KOPT-K1 (cell line): ENCODE data around the gene DDX52.
A peak's percentile ranks its signal among the peaks of the same experiment; 100 is the strongest.
"Not testable (repeated sequence)": the region's sequence is repeated elsewhere in the genome, so short reads cannot be mapped to it uniquely, and the experiment has no call there.

Source experiments
- H3K27ac ChIP-seq: fragments of 200-600 bp; sonication (generic); 2 replicates; pipeline ENCODE4 v1.5.1; 2016; ENCODE audit warnings: antibody characterized with exemption, mild to moderate bottlenecking, low read depth, low read length; ENCODE audit not compliant: poor library complexity, severe bottlenecking
- H3K36me3 ChIP-seq: fragments of 200-600 bp; sonication (generic); 2 replicates; pipeline ENCODE4 v1.5.1; 2017; ENCODE audit warnings: antibody characterized with exemption, mild to moderate bottlenecking, low read length, moderate library complexity; ENCODE audit not compliant: insufficient read depth
- H3K9me3 ChIP-seq: fragments of 200-600 bp; sonication (generic); 2 replicates; pipeline ENCODE4 v1.5.1; 2017; ENCODE audit warnings: antibody characterized with exemption, low read length, mild to moderate bottlenecking; ENCODE audit not compliant: insufficient read depth, poor library complexity, severe bottlenecking

Gene DDX52

DNA sequence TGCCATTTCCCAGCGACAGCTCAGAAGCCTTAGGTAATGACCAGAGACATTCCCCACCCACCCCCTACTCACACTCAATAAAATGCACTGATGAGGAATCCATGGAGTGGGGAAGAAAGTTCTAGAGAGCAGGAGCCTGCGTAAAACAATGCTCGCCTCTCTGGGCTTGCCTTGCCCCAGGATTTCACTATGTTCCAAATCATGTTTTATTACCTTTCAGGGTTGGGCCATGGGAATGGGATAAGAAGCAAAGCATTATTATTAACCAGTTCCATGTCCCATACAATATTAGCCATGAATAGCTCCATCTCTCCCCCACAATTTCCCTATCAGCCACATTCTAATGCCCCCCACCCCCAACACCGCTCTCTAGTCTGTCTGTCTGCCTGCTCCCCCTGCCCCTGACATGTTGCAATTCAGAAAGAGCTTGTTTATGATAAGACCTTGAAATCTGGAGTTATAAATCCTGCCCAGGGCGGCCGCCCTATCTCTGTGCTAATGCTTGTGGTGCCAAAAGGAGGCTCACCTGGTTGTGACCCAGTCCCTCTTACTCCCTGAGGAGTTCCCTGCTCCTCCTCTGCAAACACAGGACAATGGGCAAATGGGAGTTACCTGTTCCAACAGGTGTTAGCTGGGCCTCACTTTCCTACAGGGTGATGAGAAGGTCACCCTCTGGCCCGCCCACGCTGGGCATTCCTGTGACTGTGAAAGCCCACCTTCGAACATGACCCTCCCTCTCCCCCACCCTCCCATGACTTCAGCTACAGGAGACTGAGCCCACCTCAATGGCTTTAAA, 28.0 kb upstream of the DDX52 start:
- Histone ChIP-seq H3K27ac (no peak overlapping the region), H3K36me3 (no peaks in the 10 kb centered on the region), H3K9me3 (no peaks in the 10 kb centered on the region)

DNA sequence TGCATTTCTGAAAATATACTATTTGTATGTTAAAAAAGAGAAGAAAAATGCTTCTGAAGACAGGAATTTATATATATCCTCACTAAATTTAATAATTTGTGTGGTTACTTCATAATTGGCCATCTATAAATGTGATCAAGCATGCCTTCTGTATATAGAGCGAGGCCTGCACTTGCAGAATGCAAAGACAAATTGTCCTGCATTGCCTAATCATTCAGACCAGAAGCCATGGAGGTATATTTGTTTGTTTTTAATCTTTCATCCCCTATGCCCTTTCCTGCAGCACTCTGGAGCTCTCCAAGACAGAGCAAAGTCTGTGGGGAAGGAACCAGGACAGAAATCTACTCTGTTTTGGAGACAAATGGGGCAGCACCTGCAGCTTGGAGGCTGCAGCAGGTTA, 23.8 kb upstream of the DDX52 start:
- H3K36me3 ChIP-seq = no peaks in the 10 kb centered on the region
- H3K27ac ChIP-seq = no peak overlapping the region
- no peaks in the 10 kb centered on the region for H3K9me3 ChIP-seq

DNA sequence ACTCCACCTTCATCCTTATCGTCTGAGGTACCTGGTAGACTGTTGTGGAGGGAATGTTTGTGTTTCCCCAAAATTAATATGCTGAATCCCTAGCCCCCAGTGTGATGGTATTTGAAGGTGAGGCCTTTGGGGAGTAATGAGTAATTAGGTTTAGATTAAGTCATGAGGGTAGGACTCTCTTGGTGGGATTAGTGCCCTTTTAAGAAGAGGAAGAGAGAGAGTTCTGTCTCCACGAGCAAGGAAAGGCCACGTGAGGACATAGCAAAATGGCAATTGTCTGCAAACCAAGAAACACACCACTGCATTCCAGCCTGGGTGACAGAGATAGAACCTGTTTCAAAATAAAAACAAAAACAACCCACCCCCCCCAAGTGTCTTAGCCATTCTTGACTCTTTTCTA, 21.0 kb upstream of the DDX52 start:
- Histone ChIP-seq H3K36me3 (no peaks in the 10 kb centered on the region), H3K9me3 (no peaks in the 10 kb centered on the region)

GRCh38 chr17:37662353-37662752, 19.1 kb upstream of the DDX52 start:
- Histone ChIP-seq H3K36me3 (no peaks in the 10 kb centered on the region), H3K9me3 (no peaks in the 10 kb centered on the region), H3K27ac (no peak overlapping the region)

More for the DNA sequence above, 21.0 kb upstream of the DDX52 start:
- H3K27ac ChIP-seq = no peak overlapping the region

DNA sequence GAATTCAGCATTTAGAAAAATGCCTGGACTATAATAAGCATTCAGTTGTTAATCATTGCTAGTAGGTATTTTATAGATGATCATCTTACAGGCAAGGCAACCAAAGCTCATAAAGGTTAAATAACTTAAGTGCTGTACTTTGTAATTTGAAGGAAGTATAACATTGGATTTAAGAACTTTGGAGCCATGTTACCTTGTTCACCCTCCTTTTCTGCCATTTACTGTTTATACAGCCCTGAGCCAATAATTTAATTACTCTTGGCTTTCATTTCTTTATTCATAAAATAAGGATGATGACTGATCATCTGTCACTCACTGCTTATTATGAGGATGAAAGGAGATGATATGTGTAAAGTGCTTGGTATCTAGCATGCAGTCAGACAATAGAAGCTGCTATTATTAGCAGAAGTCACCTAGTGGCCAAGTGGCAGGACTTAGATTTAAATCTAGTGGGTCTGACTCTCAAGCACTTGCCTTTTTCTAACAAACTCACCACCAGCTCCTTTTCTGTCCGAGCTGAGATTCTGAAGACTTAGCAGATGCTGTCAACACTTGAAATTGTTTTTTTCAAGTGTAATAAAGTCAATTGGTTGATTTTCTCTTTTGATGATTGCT, 18.3 kb upstream of the DDX52 start:
- no peaks in the 10 kb centered on the region for H3K36me3 ChIP-seq
- no peak overlapping the region for H3K27ac ChIP-seq
- H3K9me3 ChIP-seq = no peaks in the 10 kb centered on the region

GRCh38 chr17:37659925-37660324, 16.7 kb upstream of the DDX52 start:
- Histone ChIP-seq H3K36me3 (no peaks in the 10 kb centered on the region), H3K9me3 (no peaks in the 10 kb centered on the region), H3K27ac (no peak overlapping the region)

GRCh38 chr17:37657202-37657601, 14.0 kb upstream of the DDX52 start:
- Histone ChIP-seq H3K36me3 (no peaks in the 10 kb centered on the region), H3K9me3 (no peaks in the 10 kb centered on the region), H3K27ac (no peak overlapping the region)

- no peaks in the 10 kb centered on the region for H3K9me3 ChIP-seq
- H3K36me3 ChIP-seq = no peaks in the 10 kb centered on the region
- no peak overlapping the region for H3K27ac ChIP-seq
Measured at GRCh38 chr17:37651849-37652248, 8.6 kb upstream of the DDX52 start.

DNA sequence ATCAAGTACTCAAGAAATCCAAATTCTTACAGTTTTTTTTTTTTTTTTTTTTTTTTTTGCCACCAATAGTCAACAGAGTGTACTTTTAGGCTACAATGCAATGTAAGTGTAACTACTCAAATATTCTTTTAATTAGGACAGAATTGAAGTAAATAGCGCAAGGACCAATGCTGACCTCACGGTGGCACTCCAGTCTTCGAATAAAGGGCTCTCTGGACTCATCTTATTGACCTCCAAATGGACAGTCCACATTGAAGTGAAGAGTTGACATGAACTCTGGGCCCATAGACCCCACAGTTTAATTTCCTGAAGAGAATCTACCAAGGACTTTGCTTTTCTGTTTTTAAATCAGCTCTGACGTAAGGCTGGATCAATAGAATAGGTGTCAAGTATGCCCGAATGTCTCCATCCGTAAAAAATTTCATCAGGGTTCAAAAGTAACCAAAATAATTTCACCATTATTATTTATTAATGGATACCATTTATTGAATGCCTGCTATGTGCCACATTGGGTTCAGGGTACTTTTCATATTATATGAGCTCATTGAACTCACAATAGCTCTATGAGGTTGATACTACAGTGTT, 7.3 kb upstream of the DDX52 start:
- H3K27ac ChIP-seq = no peak overlapping the region
- H3K9me3 ChIP-seq = no peaks in the 10 kb centered on the region
- no peaks in the 10 kb centered on the region for H3K36me3 ChIP-seq

DNA sequence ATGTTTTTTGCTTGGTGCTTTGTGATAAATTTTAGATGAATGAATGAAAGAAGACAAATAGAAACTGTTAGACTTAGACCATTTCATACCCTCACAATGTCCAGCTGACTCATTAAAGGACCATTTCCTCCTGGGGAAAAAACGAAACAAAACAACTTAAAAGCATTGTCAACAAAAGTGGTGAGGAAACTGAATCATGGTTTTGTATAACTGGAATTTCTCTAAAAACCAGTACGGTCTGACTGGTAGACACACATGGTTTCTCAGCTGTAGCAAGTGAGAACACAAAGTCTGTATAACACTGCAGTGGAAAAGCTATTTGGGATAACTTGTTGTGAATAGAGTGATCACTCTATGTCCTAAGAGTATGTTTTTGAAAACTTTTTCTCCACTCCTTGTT, 5.3 kb upstream of the DDX52 start:
- Histone ChIP-seq H3K27ac (no peak overlapping the region), H3K9me3 (no peaks in the 10 kb centered on the region), H3K36me3 (no peaks in the 10 kb centered on the region)

DNA sequence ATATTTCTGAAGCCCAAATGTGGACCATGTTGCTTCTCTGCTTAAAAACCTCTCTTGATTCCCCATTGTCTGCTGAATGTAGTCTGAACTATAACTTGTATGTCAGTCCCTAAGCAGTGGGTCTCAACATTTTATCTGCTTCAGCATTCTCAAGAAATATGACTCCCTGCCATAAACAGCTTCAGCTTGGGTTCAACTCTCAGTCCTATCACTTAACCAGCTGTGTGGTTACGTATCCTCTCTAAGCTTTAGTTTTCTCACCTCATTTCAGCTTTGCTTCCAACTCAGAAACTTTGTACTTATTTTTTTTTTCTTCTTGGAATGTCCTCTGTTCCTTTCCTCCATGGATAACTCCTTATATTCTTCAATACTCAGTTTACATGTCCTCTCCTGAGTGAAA, 4.6 kb upstream of the DDX52 start:
- H3K36me3 ChIP-seq = no peaks in the 10 kb centered on the region
- H3K27ac ChIP-seq = no peak overlapping the region
- no peaks in the 10 kb centered on the region for H3K9me3 ChIP-seq

GRCh38 chr17:37643869-37644268, 623 bp upstream of the DDX52 start:
- Histone ChIP-seq H3K27ac (no peak overlapping the region), H3K36me3 (peaks cover 21% of the 10 kb centered on the region), H3K9me3 (no peaks in the 10 kb centered on the region)

DNA sequence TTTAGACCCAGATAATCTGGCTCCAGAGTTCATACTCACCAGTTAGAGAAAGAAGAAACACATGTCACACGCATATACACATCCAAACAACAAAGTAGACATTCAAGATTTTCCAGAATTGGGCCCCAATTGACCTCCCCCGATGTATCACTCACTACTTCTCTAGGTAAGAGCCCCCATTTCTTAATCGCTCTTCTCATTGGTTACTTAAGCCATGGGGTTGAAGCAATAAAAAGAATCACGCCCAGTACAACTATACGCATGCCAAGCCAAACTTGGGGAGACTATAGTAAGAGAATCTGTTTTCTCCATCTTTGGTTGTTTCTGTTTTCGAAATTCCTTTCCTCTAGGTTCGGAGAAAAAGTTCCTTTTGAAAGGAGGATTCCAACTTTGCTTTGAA, 565 bp downstream of the DDX52 start:
- Histone ChIP-seq H3K9me3 (no peaks in the 10 kb centered on the region), H3K27ac (peak overlapping the region; percentile 71), H3K36me3 (peaks cover 31% of the 10 kb centered on the region)

- Histone ChIP-seq H3K27ac (no peak overlapping the region), H3K36me3 (peaks cover 58% of the 10 kb centered on the region), H3K9me3 (no peaks in the 10 kb centered on the region)
Measured at GRCh38 chr17:37640015-37640414, 3.2 kb downstream of the DDX52 start.

DNA sequence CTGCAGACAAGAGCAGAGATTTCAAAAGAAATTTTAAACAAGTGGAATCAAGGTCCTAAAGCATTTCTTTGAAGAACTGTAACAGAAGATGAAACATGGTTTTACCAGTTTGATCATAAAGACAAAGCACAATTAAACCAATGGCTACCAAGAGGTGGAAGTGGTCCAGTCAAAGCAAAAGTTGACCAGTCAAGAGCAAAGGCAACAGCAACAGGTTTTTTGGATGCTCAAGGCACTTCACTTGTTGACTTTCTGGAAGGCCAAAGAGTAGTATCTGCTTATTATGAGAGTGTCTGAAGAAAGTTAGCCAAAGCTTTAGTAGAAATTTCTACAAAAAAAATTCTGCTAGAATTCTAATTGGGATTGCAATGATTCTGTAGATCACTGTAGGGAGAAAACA, 5.3 kb downstream of the DDX52 start:
- H3K9me3 ChIP-seq = no peaks in the 10 kb centered on the region
- no peak overlapping the region for H3K27ac ChIP-seq
- peaks cover 74% of the 10 kb centered on the region for H3K36me3 ChIP-seq

DNA sequence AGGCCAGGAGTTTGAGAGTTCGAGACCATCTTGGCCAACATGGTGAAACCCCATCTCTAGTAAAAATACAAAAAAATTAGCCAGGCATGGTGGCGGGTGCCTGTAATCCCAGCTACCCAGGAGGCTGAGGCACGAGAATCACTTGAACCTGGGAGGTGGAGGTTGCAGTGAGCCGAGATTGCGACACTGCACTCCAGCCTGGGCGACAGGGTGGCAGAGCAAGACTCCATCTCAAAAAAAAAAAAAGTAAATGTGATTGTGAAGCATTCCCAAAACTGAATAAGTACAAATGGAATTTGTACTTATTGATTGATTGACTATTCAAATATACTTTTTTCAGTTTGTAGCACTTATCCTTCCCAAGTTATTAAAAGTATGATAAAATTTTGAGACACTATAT, 26.8 kb downstream of the DDX52 start:
- not testable (repeated sequence) for H3K27ac ChIP-seq, H3K9me3 ChIP-seq
- H3K36me3 ChIP-seq = peaks cover 95% of the 10 kb centered on the region
